Astrocyte (in vitro differentiated cells and primary cell): ENCODE data around the gene CDC6.

Experiments
- CTCF ChIP-seq: IDR thresholded peaks from 2 replicates; pipeline ENCODE4 v1.5.1; 2011; ENCODE audit warnings: low read depth, mild to moderate bottlenecking, inconsistent platforms, low read length, moderate library complexity; ENCODE audit not compliant: insufficient read depth
- EZH2 ChIP-seq: IDR thresholded peaks from 2 replicates; pipeline ENCODE4 v1.6.1; 2012; ENCODE audit warnings: mild to moderate bottlenecking, low read length, inconsistent platforms; ENCODE audit not compliant: insufficient read depth

- TF ChIP-seq CTCF (no peak), EZH2 (no peak)
These were observed 64.6 kb downstream of the CDC6 start for GRCh38 chr17:40352237-40352778.
